ENCODE data around the gene ENOSF1.

DNA sequence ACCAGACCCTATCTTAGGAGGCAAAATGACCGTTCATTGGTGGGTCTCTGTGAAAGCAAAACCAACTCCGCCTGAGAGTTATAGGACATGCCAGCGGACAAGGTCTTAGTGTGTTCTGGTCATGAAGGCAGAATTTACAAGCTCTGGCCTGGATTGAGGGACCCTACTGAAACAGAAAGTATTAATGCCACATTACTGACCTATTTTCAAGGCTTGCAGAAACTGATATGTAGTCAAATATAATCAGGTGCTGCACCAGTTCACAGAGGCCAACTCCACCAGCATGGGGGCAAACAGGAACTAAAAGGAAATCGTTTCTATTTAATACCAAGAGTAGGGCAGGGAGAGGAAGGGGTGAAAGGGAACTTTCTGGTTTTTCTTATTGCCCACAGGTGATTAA is 35.3 kb downstream of the ENOSF1 start:
- TF ChIP-seq FOXK2 (IDR thresholded peaks at IDR 0.05): no peak
- TF ChIP-seq, protein P1, sequence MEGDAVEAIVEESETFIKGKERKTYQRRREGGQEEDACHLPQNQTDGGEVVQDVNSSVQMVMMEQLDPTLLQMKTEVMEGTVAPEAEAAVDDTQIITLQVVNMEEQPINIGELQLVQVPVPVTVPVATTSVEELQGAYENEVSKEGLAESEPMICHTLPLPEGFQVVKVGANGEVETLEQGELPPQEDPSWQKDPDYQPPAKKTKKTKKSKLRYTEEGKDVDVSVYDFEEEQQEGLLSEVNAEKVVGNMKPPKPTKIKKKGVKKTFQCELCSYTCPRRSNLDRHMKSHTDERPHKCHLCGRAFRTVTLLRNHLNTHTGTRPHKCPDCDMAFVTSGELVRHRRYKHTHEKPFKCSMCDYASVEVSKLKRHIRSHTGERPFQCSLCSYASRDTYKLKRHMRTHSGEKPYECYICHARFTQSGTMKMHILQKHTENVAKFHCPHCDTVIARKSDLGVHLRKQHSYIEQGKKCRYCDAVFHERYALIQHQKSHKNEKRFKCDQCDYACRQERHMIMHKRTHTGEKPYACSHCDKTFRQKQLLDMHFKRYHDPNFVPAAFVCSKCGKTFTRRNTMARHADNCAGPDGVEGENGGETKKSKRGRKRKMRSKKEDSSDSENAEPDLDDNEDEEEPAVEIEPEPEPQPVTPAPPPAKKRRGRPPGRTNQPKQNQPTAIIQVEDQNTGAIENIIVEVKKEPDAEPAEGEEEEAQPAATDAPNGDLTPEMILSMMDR (IDR thresholded peaks at IDR 0.05 in 2 of 3, conservative IDR thresholded peaks at IDR 0.05 in 1 of 3; ENCODE audit: control insufficient read depth in 2 of 3, extremely low read depth in 1 of 3, insufficient read depth in 1 of 3, low read depth in 3 of 3, low read length in 3 of 3): no peak
- TF ChIP-seq SRF (IDR thresholded peaks at IDR 0.05; ENCODE audit: low read depth in 2 of 2, low read length in 2 of 2): no peak
- no peak for TF ChIP-seq SPI1 (IDR thresholded peaks at IDR 0.05; ENCODE audit: borderline replicate concordance, insufficient read depth, low read depth, low read length)
- TF ChIP-seq KDM1A (IDR thresholded peaks at IDR 0.05; ENCODE audit: borderline replicate concordance): no peak
- no peak for TF ChIP-seq HDAC6 (IDR thresholded peaks at IDR 0.05; ENCODE audit: unreplicated experiment)
- TF ChIP-seq CUX1 (IDR thresholded peaks at IDR 0.05; ENCODE audit: insufficient replicate concordance, low read depth, low read length): no peak
- no peak for TF ChIP-seq CHD4 (IDR thresholded peaks at IDR 0.05)
- no peak for TF ChIP-seq HDAC2 (IDR thresholded peaks at IDR 0.05)
- no peak for TF ChIP-seq TAF1 (IDR thresholded peaks at IDR 0.05; ENCODE audit: borderline replicate concordance, low read depth, low read length)
- no peak for TF ChIP-seq EZH2 (IDR thresholded peaks at IDR 0.05; ENCODE audit: borderline replicate concordance, control insufficient read depth, low read depth, low read length)

All from GM12878 (cell line).